GM19025 (cell line): ENCODE measurements around the gene PLEKHM2.

Source experiments
- ATAC-seq: cut with Tn5 transposase; IDR thresholded peaks from one replicate; pipeline ENCODE4 v1.9.1; 2021; ENCODE audit warnings: mild to moderate bottlenecking, low read depth, moderate library complexity; ENCODE audit not compliant: unreplicated experiment

PLEKHM2 gene

DNA sequence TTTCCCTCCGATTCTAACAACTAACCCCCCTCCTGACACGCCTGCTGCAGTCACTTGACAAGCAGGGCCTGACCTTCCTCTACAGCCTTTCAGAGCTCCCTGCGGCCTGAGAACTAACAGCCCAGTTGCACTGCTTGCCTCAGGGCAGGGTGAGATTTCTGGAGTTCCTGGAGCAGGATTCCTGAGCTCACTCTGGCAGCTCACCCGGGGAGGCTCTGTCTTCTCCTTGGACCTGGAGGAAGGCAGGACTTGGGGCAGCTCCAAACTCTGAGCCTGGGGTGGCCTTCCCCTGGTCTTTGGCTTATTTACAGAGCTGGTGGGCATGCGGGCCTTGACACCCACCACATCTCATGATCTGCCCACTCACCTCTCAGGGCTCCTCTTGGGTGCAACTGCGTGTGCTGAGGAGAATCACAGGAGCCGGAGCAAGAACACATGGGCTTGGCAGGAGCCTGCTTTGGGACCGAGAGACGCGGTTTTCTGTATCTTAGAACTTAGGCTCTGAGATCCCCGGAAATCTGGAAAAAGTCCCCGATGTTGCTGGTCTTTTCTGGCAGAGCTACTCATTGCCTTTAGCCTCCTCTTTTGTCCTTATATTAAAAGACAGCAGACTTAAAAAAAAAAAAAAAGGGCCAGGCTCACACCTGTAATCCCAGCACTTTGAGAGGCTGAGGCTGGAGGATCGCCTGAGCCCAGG, 38.9 kb downstream of the PLEKHM2 start:
- no peak for ATAC-seq

DNA sequence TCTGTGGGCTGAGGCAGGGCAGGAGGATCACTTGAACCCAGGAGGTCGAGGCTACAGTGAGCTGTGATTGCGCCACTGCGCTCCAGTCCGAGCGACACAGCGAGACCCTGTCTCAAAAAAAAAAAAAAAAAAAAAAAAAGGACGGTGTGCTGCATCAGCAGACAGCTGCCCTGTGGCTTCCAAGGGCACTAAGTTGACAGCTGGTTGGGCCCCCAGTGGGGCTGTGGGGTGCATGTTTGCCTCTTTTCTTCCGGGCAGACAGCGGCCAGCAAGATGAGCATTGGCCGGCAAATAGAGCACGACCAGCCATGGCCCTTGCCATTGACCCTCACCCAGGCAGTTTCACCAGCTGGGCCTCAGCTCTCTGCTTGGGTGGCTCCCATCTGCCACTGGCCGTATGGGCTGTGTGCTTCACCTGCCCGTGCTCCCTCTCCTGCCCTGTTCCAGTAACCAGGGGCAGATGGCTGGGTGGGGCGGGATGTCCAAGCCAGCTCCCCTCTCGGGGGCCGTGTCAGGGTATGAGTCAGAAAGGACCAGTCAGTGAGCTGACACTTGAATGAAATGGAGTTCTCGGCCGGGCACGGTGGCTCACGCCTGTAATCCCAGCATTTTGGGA, 39.6 kb downstream of the PLEKHM2 start:
- no peak for ATAC-seq

DNA sequence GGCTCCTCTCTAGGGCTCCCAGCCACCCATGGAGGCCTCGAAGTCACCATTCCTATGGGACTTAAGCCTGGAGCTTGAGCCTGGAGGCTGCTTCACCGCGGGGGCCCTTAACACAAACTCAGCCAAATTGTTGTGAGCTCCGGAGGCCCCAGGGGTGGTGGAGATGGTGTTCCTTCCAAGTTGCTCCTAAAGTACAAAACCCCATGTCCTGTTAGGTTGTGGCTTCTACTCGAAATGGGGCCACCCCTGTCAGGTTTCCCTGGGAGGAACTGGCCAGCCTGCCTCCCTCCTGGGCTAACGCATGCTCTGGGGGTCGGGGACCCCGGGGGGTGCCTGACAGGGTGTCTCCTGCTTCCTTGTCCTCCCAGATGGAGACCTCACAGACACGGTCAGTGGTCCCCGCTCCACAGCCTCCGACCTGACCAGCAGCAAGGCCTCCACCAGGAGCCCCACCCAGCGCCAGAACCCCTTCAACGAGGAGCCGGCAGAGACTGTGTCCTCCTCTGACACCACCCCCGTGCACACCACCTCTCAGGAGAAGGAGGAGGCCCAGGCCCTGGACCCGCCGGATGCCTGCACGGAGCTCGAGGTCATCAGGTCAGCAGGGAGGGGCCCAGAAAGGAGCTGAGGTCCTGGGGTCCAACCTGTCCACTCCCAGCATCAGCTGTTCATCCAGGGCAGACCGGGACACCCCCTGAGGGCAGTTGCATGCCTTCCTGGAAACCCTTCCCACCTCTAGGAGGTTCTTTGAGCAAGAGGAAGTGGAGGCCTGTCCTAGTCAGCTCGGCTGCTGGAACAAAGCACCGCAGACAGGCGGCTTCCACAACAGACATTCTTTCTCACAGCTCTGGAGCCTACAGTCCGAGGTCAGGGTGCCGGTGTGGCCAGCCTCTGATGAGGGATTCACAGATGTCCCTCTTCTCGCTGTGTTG, 41.1 kb downstream of the PLEKHM2 start:
- no peak for ATAC-seq

DNA sequence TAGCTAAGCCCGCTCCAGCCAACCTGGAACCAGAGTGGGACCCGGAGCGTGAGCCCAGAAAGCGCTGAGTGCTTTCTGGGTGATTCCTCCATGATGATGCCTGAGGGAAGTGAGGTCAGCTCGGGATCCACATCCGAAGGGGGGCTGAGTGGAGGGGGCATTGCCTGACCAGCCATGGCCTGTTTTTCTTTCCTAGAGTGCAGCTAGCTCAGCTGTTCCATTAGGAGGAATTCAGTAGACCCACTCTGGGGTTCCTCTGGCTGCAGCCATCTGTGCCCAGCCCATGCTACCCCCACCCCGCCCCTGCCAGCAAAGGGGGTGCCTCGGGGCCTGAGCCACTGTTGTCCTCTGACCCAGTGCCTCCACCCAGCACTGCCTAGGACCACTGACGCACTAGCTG, 42.4 kb downstream of the PLEKHM2 start:
- ATAC-seq = no peak

DNA sequence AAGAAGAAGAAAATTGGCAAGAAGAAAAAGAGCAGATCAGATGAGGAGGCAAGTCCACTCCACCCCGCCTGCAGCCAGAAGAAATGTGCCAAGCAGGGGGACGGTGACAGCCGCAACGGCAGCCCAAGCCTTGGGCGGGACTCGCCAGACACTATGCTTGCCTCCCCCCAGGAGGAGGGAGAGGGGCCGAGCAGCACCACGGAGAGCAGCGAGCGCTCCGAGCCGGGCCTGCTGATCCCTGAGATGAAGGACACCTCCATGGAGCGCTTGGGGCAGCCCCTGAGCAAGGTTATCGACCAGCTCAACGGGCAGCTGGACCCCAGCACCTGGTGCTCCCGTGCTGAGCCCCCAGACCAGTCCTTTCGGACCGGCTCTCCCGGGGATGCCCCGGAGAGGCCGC, 42.9 kb downstream of the PLEKHM2 start:
- ATAC-seq = no peak

DNA sequence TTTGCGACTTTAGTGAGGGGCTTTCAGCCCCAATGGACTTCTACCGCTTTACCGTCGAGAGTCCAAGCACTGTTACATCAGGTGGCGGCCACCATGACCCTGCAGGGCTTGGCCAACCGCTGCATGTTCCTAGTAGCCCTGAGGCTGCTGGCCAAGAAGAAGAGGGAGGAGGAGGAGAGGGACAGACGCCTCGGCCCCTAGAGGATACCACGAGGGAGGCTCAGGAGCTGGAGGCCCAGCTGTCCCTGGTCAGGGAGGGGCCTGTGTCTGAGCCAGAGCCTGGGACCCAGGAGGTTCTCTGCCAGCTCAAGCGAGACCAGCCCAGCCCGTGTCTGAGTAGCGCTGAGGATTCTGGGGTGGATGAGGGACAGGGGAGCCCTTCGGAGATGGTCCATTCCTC, 43.3 kb downstream of the PLEKHM2 start:
- ATAC-seq = no peak

DNA sequence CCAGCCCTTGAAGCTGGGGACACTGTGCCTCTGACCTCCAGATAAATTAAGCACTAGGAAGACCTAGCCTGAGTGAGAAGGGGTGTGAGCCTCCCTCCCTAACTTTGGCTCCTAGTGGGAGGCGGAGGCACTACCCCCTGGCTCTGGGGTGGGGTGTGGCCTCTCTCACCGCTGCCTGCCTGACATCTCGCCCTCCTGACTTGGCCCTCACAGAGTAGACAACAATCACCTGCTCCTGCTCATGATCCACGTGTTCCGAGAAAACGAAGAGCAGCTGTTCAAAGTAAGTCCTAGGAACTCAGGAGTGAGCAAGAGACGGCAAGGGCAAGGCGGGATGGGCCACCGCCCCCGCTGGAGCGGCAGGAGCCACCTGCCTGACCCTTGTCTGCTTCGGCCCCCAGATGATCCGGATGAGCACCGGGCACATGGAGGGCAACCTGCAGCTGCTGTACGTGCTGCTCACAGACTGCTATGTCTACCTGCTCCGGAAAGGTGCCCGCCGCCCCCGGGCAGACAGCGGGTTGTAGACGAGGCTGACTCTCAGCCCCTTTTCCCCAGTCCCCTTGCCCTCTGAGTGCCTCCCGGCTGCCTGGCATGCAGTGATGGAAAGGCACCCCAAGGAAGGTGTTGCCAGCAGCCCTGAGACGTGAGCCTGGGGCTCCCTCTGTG, 43.9 kb downstream of the PLEKHM2 start:
- ATAC-seq = no peak

DNA sequence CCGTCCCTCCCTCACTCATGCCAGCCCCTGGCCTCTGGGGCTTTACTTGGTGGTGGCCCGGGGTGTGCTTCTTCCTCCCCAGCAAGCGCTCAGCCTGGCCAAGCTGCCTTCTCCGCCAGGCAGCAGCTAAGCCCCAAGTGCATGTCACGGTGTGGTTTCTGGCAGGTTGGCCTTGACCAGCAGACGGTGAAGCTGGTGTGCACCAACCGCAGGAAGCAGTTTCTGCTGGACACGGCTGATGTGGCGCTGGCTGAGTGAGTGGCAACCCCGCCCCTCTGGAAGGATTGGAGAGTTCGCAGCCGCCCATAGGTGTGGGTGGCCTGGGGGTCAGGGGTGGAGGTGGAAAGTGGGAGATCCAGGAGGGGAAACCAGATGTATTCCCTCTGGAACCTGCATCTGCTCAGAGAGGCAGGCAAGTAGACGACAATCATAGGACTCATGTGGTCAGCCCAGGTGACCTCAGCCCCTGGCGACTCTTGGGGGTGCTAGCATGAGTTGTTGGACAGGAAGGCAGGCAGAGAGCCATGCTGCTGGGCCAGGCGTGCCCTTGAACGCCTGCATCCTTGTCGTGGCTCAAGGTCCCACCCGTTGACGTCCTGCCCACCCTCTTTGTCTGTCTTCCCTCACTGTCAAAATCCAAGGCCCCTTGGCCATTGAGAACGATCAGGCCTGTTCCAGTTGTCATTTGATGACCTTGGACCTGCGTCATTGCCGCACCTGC, 45.0 kb downstream of the PLEKHM2 start:
- ATAC-seq = no peak

DNA sequence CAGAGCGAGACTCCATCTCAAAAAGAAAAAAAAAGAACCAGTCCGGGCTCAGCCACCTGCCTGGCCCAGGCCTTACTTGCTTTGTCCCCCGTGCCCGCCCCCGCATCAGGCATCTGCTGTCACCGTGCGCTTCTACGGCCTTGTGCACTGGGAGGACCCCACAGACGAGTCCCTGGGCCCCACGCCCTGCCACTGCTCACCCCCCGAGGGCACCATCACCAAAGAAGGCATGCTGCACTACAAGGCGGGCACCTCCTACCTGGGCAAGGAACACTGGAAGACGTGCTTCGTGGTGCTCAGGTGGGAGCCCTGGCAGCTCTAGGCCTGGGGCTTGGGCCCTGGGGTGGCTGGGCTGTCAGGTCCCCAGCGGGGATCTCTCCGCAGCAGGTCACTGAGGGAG, 46.3 kb downstream of the PLEKHM2 start:
- no peak for ATAC-seq

DNA sequence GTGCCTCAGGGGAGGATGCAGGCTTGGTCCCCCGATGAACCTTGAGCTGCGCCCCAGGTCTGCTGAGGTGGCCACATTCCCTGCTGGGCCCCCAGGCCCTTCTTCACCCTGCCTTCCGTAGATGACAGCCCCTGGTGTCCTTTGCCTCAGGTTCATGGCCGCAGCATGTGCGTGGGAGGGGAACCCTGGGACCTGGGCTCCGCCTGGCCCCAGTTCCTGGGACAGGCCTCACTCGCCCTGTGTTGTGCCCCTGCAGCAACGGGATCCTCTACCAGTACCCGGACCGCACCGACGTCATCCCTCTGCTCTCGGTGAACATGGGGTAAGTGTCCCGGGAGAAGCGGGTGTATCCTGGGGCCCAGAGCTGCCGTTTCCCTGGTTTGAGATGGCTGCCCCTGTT, 46.8 kb downstream of the PLEKHM2 start:
- ATAC-seq = no peak

DNA sequence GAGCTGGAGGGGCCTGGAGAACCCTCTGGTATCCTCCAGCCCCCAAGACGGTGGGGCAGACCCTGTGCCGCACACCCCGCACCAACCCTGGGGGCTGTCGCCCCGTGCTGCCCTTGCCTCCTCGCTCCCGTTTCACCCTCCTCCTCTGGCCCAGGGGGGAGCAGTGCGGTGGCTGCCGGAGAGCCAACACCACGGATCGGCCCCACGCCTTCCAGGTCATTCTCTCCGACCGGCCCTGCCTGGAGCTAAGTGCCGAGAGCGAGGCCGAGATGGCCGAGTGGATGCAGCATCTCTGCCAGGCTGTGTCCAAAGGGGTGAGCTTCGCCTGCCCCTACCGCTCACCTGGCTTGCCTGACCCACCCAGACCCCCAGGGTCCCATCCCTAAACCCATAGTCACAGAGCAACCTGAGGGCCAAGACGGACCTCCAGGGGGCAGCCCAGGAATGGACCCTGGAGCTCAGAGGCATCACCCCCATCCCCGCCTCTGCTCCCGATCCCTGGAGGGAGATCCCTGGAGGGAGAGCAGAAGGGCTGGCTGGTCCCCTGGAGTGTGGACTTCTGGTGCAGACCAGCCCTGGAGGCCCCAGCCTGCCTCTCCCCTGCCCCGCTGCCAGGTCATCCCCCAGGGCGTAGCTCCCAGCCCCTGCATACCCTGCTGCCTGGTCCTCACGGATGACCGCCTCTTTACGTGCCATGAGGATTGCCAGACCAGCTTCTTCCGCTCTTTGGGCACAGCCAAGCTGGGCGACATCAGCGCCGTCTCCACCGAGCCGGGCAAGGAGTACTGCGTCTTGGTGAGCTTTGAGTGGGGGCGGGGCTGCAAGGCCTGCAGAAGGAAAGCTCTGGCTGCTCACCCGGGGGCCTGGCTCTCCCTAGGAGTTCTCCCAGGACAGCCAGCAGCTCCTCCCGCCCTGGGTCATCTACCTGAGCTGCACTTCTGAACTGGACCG, 47.9 kb downstream of the PLEKHM2 start:
- ATAC-seq = no peak

DNA sequence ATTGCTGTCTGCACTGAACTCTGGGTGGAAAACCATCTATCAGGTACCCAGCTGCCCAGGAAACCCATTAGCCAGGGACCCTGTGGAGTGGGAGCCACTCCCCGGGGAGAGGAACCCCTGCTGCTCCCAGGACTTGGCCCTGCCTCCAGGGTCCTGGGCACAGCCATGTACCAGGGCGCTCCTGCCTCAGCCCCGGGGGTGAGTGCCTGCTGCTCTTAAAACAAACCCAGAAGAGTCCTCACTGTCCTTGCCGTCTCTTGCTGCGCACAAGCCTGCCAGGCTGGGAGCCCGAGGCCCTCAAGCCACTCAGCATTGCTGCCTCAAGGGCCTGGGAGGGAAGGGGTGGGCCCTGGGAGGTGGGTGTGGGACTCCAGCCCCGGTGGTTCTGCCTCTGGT, 48.6 kb downstream of the PLEKHM2 start:
- ATAC-seq = no peak

DNA sequence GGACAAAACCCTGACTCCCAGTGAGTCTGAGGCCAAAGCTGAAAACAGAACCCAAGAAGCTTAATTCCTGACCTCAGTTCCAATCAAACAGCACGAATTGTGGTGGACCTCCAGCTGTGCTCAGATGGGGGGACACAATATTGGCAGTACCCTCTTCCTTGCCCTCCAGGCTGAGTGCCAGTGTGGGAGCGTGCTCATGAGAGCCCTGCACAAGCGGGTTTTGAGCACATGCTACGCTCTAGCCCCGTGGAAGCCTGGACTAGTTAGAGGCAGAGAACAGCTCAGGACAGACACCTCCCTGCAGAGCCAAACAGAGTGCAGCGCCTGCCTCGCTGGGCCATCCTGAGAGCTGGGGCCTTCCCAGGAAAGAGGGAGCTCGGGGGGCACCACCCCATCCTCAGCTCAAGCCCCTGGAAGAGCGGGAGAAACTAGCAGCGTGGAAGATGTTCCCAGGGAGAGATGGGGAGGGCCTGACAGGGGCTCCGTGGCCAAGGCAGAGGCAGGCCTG, 49.2 kb downstream of the PLEKHM2 start:
- ATAC-seq = no peak

DNA sequence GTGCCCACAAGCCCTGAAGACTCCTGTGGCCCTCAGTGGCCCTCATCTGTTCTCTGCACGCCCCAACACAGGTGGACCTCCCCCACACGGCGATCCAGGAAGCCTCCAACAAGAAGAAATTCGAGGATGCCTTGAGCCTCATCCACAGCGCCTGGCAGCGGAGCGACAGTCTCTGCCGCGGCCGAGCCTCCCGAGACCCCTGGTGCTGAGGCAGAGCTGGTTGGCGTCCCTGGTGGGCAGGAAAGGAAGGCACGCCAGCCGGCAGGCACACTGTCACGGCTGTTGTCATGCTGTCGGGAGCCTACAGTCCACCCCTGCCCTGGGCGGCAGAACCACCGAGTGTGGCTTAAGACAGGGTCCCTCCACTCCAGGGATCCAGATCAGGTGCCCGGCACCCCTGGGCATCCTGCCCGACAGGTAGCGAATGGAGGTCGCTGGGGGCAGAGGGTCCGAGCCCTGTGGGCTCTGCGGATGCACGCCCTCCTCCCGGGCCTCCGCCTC, 49.7 kb downstream of the PLEKHM2 start:
- no peak for ATAC-seq

DNA sequence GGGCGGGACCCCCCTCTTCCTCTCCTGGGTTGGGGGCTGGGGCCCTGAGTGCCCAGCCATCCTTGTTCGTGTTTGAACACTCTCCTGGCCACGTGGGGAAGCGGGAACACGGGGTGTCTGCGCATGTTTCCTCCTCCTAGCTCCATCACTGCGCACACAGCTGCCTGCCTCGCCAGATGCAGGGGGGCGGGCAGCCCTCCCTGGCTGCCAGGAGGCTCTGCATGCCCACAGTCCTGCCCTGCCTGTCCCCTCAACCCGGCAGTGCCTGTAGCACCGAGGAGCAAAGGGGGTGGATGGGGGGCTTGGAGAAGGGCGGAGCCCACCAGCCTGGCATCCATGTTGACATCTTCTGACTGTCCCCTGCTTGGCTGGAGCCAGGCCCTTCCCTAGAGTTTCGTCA, 50.2 kb downstream of the PLEKHM2 start:
- ATAC-seq = no peak

DNA sequence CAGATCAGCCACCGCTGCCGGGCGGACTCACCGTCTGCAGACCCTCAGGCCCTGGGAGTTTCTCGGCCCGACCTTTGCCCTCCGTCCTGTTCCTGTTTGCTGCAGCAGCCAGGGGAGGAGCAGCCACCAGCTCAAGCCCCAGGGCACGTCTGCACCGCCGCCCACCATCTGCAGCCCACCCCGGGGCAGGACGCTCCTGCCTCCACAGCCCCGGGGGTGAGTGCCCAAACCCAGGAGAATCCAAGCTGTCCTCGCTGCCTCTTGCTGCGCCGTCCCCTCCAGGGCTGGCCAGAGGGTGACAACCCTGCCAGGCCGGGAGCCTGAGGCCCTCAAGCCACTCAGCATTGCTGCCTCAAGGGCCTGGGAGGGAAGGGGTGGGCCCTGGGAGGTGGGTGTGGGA, 50.8 kb downstream of the PLEKHM2 start:
- ATAC-seq = no peak

DNA sequence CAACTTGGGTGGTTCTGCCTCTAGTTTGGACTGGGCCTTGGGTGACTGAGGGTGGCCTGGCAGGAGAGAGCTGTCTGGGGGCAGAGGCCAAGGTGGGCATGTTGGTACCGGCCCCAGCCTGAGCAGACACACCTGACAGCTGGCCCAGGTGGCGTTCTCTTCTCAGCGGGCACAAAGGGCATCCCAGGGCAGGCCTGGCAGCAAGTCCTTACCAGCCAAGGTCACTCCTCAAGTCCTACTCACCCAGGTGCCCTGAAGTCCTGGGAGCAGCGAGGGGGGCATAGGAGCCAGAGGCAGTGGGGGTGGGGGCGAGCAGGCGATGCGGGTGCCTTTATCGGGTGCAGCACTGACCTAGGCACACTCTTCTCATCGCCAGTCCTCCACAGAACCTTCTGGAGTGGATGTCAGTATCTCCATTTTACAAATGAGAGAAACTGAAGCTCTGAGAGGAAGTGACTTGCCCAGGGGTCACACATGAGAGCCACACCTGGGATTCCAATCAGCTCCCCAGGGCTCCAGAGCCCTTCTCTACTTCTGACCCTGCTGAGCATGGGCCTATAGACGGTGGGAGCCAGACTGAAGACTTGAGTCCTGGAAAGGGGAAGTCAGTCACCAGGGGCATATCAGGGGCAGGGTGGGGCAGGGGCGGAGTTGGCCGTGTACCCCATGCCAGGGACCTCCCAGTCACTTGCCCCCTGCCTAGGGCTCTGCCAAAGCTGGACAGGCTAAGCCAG, 51.4 kb downstream of the PLEKHM2 start:
- no peak for ATAC-seq
